ENCODE measurements around the gene LY86. TPM values are rescaled to one million over a fixed set of nuclear protein-coding genes. Genes with fewer than 3 reads are reported as not detected.

The LY86 gene
- total and polyA plus RNA-seq, 2 of the 13 experiments (the other 11 are each of a cell fraction or from before 2014, with no cell fraction given) = not detected

DNA sequence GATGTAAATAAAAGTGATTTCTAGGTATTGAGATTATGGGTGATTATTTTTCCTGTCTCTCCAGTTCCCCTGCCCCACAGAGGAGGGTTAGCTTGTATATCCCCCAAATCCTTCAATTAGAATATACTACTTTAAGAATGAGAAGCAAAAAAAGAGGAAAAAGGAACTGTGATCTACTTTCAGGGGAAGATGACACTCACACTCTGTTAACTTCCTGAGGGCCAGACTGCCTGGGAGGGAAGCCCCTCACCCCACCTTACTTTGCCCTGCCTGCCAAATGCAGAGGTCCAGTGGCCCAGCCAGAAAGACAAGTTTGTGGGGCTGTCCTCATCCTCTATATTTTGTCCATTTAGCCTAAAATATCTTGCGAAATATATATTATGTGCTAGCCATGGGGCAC is 9.2 kb upstream of the LY86 start (continued):
- TF ChIP-seq ZNF10 (CRISPR knock-in tag; IDR thresholded peaks at IDR 0.05; ENCODE audit: borderline replicate concordance, low read depth) = no peak
- TF ChIP-seq, protein P1, sequence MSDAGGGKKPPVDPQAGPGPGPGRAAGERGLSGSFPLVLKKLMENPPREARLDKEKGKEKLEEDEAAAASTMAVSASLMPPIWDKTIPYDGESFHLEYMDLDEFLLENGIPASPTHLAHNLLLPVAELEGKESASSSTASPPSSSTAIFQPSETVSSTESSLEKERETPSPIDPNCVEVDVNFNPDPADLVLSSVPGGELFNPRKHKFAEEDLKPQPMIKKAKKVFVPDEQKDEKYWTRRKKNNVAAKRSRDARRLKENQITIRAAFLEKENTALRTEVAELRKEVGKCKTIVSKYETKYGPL (CRISPR knock-in tag; IDR thresholded peaks at IDR 0.05) = no peak
- no peak for TF ChIP-seq SMARCC2 (IDR thresholded peaks at IDR 0.05)
- no peak for TF ChIP-seq SRF (IDR thresholded peaks at IDR 0.05; ENCODE audit: low read depth, low read length)
- no peak for TF ChIP-seq HNRNPUL1 (IDR thresholded peaks at IDR 0.05; ENCODE audit: low read depth, low read length)
- no peak for TF ChIP-seq TARDBP (CRISPR knock-in tag; IDR thresholded peaks at IDR 0.05)
- no peak for TF ChIP-seq ZFX (CRISPR knock-in tag; IDR thresholded peaks at IDR 0.05; ENCODE audit: low read depth)
- TF ChIP-seq SMAD9 (CRISPR knock-in tag; IDR thresholded peaks at IDR 0.05) = no peak
- no peak for TF ChIP-seq HDAC6 (IDR thresholded peaks at IDR 0.05; ENCODE audit: low read depth, low read length)

DNA sequence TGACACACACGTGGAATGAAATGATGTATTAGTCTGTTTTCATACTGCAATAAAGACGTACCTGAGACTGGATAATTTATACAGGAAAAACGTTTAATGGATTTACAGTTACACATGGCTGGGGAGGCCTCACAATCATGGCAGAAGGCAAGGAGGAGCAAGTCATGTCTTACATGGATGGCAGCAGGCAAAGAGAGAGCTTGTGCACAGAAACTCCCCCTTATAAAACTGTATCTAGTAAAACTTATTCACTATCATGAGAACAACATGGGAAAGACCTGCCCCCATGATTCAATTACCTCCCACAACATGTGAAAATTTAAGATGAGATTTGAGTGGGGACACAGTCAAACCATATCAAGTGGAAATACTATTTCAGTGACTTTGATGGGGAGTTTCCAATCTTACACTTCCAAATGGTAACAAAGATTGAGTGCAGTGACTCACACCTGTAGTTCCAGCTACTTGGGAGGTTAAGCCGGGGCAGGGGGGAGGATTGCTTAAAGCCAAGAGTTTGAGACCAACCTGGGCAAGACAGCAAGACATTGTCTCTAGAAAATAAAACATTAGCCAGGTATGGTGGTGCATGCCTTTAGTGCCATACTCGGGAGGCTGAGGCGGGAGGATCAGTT is 8.2 kb upstream of the LY86 start:
- WGBS (ENCODE audit: low lambda C conversion rate) = 2% methylated on average over 6 of the region's 6 CpGs
- Histone ChIP-seq H3K9me3 (ENCODE audit: low read length) (no peaks in the 10 kb centered on the region), H3K27ac (ENCODE audit: extremely low read length, insufficient read depth, low read length) (no peak overlapping the region), H3K4me2 (ENCODE audit: low read depth, low read length) (no peak overlapping the region), H2AFZ (ENCODE audit: low read length) (no peak overlapping the region), H3K4me3 (replicated peaks in 1 of 3; ENCODE audit: insufficient read depth in 1 of 3, low read depth in 2 of 3, low read length in 3 of 3) (no peak overlapping the region), H3K79me2 (ENCODE audit: insufficient read depth, low read length) (no peaks in the 10 kb centered on the region), H3K36me3 (replicated peaks in 1 of 2; ENCODE audit: control insufficient read depth in 1 of 2, insufficient read depth in 2 of 2, low read length in 2 of 2) (no peaks in the 10 kb centered on the region), H3K4me1 (ENCODE audit: insufficient read depth, low read length) (no peaks in the 10 kb centered on the region), H3K9ac (ENCODE audit: insufficient read depth, low read depth, low read length) (no peak overlapping the region), H4K20me1 (ENCODE audit: insufficient read depth, low read length) (no peaks in the 10 kb centered on the region), H3K27me3 (ENCODE audit: control insufficient read depth in 1 of 2, insufficient read depth in 2 of 2, low read length in 2 of 2) (no peaks in the 10 kb centered on the region)
- intact Hi-C loops (cut with micrococcal nuclease; ENCODE audit: unreplicated experiment) = no loop called here
- no TSS peak for BruUV-seq (replicated peaks)
- ATAC-seq = no peak
- in situ Hi-C loops (cut with HindIII; ENCODE audit: extremely low pct_ligation_motif_present, low pct_unique_long_range_greater_than_20kb) = no loop called here
- no peak for DNase-seq (ENCODE audit: low spot score)
- FAIRE-seq = no peak
- ChIA-PET CTCF (ENCODE audit: low intra/inter-chr PET ratio, low total read pairs) (no interaction called here), POLR2A (no interaction called here)
- TF ChIP-seq ZNF816 (CRISPR knock-in tag; IDR thresholded peaks at IDR 0.05; ENCODE audit: borderline replicate concordance) (no peak), NFATC3 (CRISPR knock-in tag; IDR thresholded peaks at IDR 0.05) (no peak), SRSF1 (optimal IDR thresholded peaks at IDR 0.05; ENCODE audit: low read depth, low read length) (no peak), SETDB1 (CRISPR knock-in tag; IDR thresholded peaks at IDR 0.05; ENCODE audit: borderline replicate concordance) (no peak), ZNF12 (CRISPR knock-in tag; IDR thresholded peaks at IDR 0.05) (no peak), THAP11 (CRISPR knock-in tag; IDR thresholded peaks at IDR 0.05) (no peak), MEIS2 (CRISPR knock-in tag; IDR thresholded peaks at IDR 0.05) (no peak), SP2 (CRISPR knock-in tag; IDR thresholded peaks at IDR 0.05) (no peak), SRSF9 (IDR thresholded peaks at IDR 0.05; ENCODE audit: borderline replicate concordance, insufficient read depth, low read depth, low read length, poor library complexity, severe bottlenecking) (no peak), DNMT1 (CRISPR knock-in tag; IDR thresholded peaks at IDR 0.05) (no peak), ZNF850 (CRISPR knock-in tag; conservative IDR thresholded peaks at IDR 0.05) (no peak), RFX5 (IDR thresholded peaks at IDR 0.05; ENCODE audit: low read depth, low read length) (no peak), NFE2 (CRISPR knock-in tag; IDR thresholded peaks at IDR 0.05) (no peak), KLF12 (CRISPR knock-in tag; IDR thresholded peaks at IDR 0.05; ENCODE audit: borderline replicate concordance) (no peak)
